ENCODE results near the gene MED13L.

Gene MED13L

GRCh38 chr12:115934046-115934445 lies 343.4 kb downstream of the MED13L start:
- FAIRE-seq, result no peak

GRCh38 chr12:115932066-115932465 lies 345.4 kb downstream of the MED13L start:
- FAIRE-seq, result no peak

GRCh38 chr12:115930336-115930735 lies 347.2 kb downstream of the MED13L start:
- FAIRE-seq, result no peak

GRCh38 chr12:115926037-115926670 lies 351.3 kb downstream of the MED13L start:
- FAIRE-seq, result no peak

- no peak for FAIRE-seq
These were observed 353.6 kb downstream of the MED13L start for GRCh38 chr12:115923851-115924250.

- FAIRE-seq, result no peak
These were observed 354.4 kb downstream of the MED13L start for GRCh38 chr12:115922952-115923564.

- FAIRE-seq, result no peak
These were observed 356.9 kb downstream of the MED13L start for GRCh38 chr12:115920395-115921183.

- no peak for FAIRE-seq
These were observed 358.7 kb downstream of the MED13L start for GRCh38 chr12:115918763-115919162.

- no peak for FAIRE-seq
These were observed 360.4 kb downstream of the MED13L start for GRCh38 chr12:115916910-115917668.

- no peak for FAIRE-seq
These were observed 363.4 kb downstream of the MED13L start for GRCh38 chr12:115914122-115914521.

- FAIRE-seq, result no peak
These were observed 365.1 kb downstream of the MED13L start for GRCh38 chr12:115912440-115912839.

GRCh38 chr12:115911360-115911759 lies 366.1 kb downstream of the MED13L start:
- no peak for FAIRE-seq

- FAIRE-seq, result no peak
These were observed 367.4 kb downstream of the MED13L start for GRCh38 chr12:115910057-115910456.

Data from endometrium (tissue), 2 donors.